HEK293 (cell line): ENCODE results near the gene EMC6.

Source experiments
- ZBTB26 ChIP-seq: fragments of 450-650 bp; formaldehyde crosslinking; optimal IDR thresholded peaks from 2 replicates; pipeline ENCODE3; 2016; ENCODE audit warnings: missing biosample characterization, mild to moderate bottlenecking, missing genetic modification characterization
- ZNF274 ChIP-seq, 2 experiments: fragments of 200-500 bp in 1 of 2; fragments of 450-650 bp in 1 of 2; sonication (Bioruptor generic) in 1 of 2; formaldehyde crosslinking in 1 of 2; IDR thresholded peaks; 2 replicates each; pipeline versions ENCODE4 v1.5.1 to v1.6.1; 2014 to 2016; ENCODE audit warnings: borderline replicate concordance in 1 of 2, inconsistent platforms in 1 of 2, low read length in 1 of 2, missing biosample characterization in 1 of 2, missing genetic modification characterization in 1 of 2
- ZNF626 ChIP-seq: fragments of 450-650 bp; sonication (Bioruptor Pico); formaldehyde crosslinking; IDR thresholded peaks from 2 replicates; pipeline ENCODE4 v1.5.1; 2018; ENCODE audit warnings: missing biosample characterization, missing genetic modification characterization, inconsistent platforms
- ZNF658 ChIP-seq: fragments of 450-650 bp; formaldehyde crosslinking; IDR thresholded peaks from 2 replicates; pipeline ENCODE4; 2016; ENCODE audit warnings: missing biosample characterization, missing genetic modification characterization

GRCh38 chr17:3678821-3679530, 10.4 kb downstream of the EMC6 start:
- TF ChIP-seq ZNF274 (IDR thresholded peaks at IDR 0.05; ENCODE audit: low read length) (no peak), ZNF274 (tag by site-specific recombination; IDR thresholded peaks at IDR 0.05; ENCODE audit: borderline replicate concordance) (no peak), ZNF658 (tag by site-specific recombination) (no peak), ZBTB26 (tag by site-specific recombination) (no peak), ZNF626 (tag by site-specific recombination) (no peak)
